GM18867 (cell line): ENCODE measurements around the gene GMNN.
"Not testable (repeated sequence)": the region's sequence is repeated elsewhere in the genome, so short reads cannot be mapped to it uniquely, and the experiment has no call there.

ENCODE experiments used
- ATAC-seq: cut with Tn5 transposase; IDR thresholded peaks from one replicate; pipeline ENCODE4 v1.9.1; 2021; ENCODE audit warnings: mild to moderate bottlenecking, moderate library complexity; ENCODE audit not compliant: unreplicated experiment

Gene GMNN

DNA sequence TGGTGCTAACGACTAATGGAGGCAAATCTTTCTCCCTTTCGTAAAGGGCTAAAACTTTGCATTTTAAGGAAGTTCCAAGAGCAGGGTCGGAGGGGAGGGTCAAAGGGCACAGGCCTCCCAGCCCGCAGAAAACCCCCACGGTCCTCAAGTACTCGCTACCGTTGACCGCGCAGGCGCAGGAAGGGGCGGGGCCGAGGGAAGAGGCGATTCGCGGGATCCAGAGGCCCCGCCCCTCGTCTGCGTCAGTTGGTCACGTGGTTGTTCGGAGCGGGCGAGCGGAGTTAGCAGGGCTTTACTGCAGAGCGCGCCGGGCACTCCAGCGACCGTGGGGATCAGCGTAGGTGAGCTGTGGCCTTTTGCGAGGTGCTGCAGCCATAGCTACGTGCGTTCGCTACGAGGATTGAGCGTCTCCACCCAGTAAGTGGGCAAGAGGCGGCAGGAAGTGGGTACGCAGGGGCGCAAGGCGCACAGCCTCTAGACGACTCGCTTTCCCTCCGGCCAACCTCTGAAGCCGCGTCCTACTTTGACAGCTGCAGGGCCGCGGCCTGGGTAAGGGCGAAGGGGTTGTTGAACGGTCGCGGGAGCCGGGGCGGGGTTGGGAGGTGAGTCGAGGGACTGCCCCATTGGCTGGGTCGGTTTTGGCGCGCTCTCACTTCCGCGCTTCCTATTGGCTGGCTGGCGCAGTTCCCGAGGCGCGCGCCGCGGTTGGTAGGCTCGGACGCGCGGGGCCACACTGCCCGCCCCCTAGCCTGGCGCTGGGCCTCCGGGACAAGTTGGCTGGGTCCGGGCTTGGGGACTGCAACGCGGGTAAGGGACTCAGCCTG, at the start of gene GMNN:
TSS of gene GMNN (plus strand) at position 242 of the 824 bp plus-strand sequence. CDS start 2,310 bp downstream, outside the sequence.
- peak; percentile 90 for ATAC-seq

DNA sequence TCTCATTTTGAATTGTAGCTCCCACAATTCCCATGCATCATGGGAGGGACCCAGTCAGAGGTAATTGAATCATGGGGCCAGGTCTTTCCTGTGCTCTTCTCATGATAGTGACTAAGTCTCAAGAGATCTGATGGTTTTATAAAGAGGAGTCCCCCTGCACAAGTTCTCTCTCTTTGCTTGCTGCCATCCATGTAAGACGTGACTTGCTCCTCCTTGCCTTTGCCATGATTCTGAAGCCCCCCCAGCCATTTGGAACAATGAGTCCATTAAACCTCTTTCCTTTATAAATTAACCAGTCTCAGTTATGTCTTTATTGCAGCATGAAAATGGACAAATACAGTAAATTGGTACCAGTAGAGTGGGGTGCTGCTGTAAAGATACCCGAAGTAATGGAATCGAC, 44.1 kb upstream of the GMNN start:
- ATAC-seq = not testable (repeated sequence)

DNA sequence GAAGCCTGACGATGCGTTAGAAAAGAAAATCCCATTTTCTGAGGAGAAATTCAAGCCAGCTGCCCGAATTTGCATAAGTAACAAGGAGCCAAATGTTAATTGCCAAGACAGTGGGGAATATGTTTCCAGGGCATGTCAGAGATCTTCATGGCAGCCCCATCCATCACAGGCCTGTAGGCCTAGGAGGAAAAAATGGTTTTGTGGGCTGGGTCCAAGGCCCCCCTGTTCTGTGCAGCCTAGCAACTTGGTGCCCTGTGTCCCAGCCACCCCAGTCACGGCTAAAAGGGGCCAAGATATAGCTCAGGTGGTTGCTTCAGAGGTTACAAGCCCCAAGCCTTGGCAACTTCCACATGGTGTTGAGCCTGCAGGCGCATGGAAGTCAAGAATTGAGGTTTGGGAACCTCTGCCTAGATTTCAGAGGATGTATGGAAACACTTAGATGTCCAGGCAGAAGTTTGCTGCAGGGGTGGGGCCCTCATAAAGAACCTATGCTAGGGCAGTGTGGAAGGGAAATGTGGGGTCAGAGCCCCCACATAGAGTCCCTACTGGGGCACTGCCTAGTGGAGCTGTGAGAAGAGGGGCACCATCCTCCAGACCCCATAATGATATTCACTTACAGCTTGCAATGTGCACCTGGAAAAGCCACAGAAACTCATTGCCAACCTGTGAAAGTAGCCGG, 43.1 kb upstream of the GMNN start:
- ATAC-seq = not testable (repeated sequence)

DNA sequence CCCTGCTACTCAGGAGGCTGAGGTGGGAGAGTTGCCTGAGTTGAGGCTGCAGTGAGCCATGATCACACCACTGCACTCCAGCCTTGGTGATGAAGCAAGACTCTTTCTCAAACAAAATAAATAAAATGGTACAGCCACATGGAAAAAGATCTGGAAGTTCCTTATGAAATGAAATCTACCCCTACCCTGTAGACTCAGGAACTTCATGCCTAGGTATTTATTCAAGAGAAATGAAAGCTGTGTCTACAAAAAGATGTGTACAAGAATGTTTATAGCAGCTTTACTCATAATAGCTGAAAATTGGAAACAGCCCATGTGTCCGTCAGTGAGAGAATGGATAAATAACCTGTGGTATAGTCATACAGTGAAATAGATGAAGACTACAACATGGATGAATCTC, 40.6 kb upstream of the GMNN start:
- no peak for ATAC-seq

DNA sequence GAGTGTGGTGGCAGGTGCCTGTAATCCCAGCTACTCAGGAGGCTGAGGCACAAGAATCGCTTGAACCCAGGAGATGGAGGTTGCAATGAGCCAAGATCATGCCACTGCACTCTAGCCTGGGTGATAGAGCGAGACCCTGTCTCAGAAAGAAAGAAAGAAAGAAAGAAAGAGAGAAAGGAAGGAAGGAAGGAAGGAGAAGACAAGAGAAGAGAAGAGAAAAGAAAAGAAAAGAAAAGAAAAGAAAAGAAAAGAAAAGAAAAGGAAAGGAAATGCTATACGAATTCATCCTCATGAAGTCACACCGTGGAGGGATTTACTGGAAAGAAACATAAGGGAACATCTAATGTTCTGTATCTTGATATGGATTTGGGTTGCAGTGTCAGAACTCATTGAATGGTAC, 40.0 kb upstream of the GMNN start:
- ATAC-seq = not testable (repeated sequence)

DNA sequence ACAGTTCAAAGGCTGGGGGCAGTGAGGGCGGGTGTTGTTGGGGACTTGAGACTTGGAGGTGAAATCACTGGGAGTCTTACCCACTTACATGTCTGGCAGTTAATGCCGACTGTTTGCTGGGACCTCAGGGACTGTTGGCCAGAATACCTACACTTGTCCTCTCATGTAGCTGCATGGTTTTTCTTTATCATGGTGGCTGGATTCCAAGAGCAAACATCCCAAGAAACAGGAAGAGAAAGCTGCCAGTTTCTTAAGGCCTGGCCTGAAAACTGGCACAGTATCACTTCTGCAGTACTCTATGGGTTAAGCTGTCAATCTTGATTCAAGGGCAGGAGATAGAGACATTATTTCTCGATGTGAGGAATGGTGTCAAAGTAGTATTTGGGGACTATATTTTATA, 36.0 kb upstream of the GMNN start:
- no peak for ATAC-seq

DNA sequence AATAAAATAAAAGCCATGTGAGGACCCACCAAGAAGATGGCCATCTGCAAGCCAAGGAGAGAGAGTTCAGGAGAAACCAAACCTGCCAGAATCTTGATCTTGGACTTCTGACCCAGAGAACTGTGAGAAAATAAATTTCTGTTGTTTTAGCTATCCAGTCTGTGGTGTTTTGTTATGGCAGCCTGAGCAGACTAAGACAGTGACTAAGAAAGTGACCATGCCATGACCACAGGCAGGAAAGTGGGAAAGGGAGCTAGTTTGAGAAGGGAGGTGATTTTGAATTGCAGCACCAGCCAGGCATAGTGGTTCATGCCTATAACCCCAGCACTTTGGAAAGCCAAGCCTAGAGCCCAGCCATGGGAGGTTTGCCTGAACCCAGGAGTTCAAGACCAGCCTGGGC, 33.9 kb upstream of the GMNN start:
- ATAC-seq = no peak

DNA sequence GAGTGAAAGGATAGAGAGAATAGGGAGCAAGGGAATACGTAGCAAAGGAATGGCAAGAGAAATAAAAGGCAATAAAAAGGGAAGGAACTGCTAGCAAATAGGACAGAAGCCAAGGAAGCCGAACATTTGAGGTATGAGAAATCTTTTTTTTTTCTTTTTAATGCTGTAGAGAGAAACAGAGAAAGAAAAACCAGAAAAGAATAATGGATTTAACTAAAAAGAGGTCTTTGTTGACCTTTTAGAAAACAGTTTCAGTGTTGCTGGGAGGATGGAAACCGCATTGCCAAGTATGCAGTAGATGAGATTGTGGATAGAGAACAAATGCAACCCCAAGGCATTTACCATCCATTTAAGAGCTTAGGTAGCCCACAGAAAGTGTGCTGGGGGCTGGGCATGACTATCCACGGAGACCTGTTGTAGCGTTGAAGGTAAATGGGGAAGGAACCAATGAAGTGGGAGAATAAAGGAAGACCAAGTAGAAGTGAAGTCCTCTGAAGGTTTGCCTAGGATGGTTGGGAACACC, 32.5 kb upstream of the GMNN start:
- no peak for ATAC-seq

DNA sequence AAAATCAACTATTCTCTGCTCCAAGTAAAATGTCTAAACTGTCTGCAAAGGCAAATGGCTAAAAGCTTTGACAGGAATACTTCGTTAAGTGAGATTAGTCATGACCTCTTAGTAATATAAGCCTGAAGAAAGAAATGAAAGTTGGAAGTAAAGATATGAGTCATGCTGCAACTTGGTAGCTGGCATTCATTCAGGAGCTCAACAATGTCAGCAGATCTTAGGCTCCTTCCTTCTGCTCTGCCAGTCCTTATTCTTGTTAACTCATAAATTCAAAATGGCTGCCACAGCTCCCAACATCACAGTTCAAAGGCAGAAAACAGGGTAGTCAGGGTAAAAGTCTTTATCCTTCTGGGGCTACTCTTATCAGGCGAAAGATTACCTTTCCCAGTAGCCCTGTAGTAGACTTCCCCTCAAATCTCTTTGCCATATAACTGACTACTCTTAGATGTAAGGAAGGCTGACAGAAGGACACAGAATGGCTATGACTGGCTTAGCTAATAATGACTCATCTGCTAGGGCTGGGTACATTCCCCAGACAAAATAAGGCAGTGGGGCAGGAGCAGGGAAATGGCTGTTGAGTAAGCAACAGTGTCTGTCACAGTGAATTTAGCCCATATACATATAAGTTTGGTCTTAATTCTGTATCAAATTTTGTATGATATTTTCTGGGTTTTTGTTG, 31.3 kb upstream of the GMNN start:
- peak; percentile 78 for ATAC-seq

DNA sequence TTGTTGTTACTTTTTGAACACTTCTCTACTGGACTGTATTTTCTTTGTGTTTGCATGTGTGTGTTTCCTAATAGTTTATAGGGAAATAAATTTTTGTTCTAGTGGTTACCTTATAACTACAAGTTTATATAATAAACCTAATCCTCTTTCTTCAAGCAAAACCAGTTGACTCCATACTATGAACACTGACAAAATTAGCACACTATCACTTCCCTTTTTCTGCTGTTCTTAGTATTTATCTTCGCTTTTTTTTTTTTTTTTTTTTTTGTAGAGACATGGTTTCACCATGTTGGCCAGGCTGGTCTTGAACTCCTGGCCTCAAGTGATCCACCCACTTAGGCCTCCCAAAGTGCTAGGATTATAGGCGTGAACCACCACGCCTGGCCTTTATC, 30.8 kb upstream of the GMNN start:
- peak; percentile 50 for ATAC-seq

DNA sequence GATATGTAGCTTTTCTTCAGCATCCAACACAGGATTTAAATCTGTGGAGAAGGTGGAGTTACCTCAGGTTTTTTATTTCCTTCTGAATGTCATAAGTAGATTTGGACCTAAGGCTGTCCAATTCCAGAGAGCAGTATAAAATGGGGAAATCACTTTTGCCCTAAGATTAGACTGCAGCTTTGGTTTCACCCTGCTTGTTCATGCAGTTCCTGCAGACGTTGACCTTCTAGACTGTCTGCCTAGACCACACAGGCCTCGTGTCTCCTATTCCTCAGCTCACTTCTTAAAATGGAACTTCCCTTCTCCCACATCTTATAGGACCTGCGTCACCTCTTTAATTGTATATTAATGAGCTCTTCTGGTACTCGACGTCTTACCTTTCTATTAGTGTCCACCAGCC, 29.8 kb upstream of the GMNN start:
- no peak for ATAC-seq

DNA sequence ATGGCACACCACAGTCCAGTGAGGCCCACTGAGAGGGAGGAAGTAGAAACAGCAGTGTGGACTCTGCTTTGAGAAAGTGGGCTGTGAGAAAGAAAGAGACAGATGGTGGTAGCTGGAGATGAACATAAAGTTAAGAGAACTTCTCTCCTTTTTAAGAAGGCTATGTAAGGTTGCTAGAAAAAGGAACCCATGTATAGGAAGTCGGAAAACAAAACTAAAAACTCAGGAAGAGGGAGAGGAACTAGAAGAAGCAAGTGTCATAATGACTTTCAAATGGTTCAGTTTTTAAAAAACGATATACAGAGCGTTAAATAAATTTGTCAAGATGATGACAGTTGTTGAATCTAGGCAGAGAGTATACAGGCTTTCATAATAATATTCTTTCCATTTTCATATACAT, 25.4 kb upstream of the GMNN start:
- no peak for ATAC-seq

DNA sequence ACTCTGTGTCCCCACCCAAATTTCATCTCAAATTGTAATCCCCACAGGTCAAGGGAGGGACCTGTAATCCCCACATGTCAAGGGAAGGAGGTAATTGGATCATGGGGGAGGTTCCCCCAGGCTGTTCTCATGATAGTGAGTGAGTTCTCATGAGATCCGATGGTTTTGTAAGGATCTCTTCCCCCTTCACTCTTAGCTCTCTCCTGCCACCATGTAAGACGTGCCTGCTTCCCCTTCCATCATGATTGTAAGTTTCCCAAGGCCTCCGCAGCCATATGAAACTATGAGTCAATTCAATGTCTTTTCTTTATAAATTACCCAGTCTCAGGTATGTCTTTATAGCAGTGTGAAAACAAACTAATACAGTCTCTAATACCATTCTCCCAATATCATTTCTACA, 23.9 kb upstream of the GMNN start:
- not testable (repeated sequence) for ATAC-seq

DNA sequence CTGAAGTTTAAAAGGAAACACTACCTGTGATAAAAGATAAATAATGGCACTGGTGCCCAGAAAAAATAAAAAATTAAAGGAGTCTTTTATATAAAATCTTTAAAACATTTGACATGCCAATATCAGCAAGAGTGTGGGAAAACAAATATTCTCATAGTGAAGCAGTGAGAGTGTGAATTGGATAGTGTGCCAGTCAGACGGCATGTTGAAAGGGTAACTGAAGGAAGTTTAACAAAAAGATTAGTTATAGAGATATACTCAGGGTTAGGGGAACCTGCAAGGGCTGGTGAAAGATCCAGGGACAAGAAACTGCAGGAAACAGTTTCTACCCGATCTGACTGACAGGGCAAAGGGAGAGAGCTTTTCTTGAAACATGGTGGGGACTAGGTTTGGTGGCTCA, 22.2 kb upstream of the GMNN start:
- no peak for ATAC-seq

DNA sequence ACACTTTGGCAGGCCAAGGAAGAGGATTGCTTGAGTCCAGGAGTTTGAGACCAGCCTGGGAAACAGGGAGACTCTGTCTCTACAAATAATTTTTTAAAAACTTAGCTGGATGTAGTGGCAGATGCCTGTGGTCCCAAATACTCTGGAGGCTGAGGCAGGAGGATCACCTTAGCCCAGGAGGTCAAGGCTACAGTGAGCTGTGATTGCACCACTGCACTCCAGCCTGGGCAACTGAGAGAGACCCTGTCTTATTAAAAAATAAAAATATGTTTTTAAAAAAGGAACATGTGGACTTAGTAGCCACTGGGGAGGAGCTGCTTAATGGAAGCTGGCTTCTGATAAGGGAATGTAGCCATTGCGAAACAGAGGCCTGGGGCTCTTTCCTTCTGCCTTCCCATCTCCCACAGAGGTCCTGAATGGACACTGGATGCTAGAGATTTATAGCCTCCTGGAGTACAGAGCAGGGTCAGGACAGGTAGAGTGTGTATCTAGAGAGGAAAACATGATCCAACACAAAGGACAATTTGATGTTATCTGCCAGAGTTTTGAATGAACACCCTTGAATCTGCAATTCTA, 21.7 kb upstream of the GMNN start:
- ATAC-seq = no peak

DNA sequence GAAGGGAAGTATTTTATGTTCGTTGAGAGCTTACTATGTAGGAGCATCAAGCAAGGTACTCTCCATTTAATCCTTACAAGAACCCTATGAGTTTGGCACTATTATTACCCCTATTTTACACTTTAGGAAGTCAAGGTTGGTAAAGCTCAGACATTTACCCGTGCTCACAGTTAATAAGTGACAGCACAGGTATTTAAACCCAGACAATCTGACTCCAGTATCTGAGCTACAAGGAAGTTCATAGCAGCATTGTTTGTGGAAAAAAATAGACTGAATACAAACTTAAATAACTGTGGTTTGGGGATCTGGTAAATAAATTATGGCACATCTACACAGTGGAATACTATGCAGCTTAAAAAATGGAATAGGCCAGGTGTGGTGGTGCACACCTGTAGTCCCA, 21.2 kb upstream of the GMNN start:
- ATAC-seq = no peak

DNA sequence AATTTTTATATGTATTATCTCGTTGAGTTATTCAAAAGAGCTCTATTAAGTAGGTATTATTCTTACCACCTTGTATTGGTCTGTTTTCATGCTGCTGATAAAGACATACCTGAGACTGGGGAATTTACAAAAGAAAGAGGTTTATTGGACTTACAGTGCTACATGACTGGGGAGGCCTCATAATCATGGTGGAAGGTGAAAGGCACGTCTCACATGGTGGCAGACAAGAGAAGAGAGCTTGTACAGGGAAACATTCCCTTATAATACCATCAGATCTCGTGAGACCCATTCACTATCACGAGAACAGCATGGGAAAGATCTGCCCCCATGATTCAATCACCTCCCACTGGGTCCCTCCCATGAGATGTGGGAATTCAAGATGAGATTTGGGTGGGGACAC, 20.4 kb upstream of the GMNN start:
- ATAC-seq = not testable (repeated sequence)

DNA sequence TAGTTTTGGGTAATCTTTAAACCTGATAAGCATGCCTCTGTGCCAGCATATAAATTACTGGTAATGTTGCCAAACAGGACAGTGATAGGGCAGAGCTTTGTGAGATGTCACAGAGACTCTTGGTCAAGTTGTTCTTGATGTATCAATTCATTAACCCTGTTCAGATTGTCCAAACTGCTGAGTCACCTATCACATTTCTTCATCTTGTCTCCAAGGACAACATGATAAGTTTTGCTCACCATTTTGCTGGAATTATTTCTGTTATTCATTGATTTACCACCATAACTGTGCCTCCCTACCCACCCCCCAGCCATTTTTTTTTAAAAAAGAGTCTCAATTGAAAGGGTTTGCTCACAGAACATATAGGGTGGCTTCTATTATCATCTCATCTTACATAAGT, 19.5 kb upstream of the GMNN start:
- ATAC-seq = no peak

DNA sequence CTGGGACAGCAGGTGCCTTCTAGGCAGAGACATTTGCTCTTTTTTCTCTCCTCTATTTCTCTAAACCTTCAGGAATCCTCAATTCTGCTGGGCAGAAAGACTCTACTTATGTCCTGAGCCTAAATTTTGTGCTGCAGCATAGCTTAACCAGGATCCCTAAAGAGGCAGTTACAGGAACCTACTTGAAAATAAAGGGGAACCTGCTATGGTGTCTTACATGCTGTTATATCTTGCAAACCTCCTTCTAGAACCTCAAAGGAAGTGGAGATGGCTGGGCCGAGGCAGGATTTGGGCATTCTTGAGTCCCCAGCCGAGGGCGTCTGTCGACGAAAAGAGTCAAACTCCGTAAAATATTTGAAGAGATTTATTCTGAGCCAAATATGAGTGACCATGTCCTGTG, 17.1 kb upstream of the GMNN start:
- ATAC-seq = no peak

DNA sequence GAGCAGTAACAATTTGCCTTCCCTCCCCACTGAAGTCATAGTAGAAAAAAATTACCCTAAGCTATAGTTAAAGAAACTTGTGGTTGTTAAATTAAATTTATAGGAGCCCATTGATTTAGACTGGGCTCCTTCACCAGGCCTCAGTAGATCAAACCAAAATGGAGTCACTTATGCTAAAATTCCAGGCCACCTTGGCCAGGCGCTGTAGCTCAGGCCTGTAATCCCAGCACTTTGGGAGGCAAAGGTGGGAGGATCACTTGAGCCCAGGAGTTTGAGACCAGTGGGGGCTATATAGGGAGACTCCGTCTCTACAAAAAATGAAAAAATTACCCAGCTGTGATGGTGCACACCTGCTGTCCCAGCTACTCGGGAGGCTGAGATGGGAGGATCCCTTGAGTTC, 15.0 kb upstream of the GMNN start:
- no peak for ATAC-seq

DNA sequence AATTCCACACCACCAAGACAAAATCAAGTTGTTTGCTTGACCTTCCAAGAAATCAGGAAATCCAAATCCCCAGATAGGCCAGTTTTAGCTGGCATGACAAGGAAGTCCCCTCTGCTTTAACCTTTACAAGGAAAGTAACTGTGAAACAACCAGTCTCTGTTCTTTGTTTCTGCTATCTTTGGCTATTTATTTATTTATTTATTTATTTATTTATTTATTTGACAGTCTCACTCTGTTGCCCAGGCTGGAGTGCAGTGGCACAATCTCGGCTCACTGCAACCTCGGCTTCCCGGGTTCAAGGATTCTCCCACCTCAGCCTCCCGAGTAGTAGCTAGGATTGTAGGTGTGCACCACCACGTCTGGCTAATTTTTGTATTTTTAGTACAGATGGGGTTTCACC, 14.5 kb upstream of the GMNN start:
- ATAC-seq = no peak
